HepG2 (cell line): Measurements from ENCODE around the gene GSTA1. TPM values are rescaled to one million over a fixed set of nuclear protein-coding genes. Genes with fewer than 3 reads are reported as not detected.
"Not testable (repeated sequence)": the region's sequence is repeated elsewhere in the genome, so short reads cannot be mapped to it uniquely, and the experiment has no call there.

Experiments
- ATAC-seq: fragments of 200-7000 bp; cut with Tn5 transposase; 3 replicates; pipeline ENCODE4 v1.9.1; 2020; ENCODE audit warnings: mild to moderate bottlenecking, moderate library complexity
- BruUV-seq: library from RNA; stranded (reverse); fragments of 400-500 nt; replicated peaks from 2 replicates; lab custom pipeline; 2021; lab: Mats Ljungman, UMichigan
- CTCF ChIA-PET: fragments of 300-600 bp; formaldehyde crosslinking; extraction: SDS; loops from one replicate; lab custom pipeline; 2021; ENCODE audit warnings: low total read pairs, inconsistent platforms, low intra/inter-chr PET ratio; lab: Yijun Ruan, JAX
- POLR2A ChIA-PET: fragments of 350-600 bp; sonication (Branson Sonifier 250); formaldehyde crosslinking; loops from one replicate; lab custom pipeline; 2020; ENCODE audit warnings: antibody characterized with exemption, inconsistent platforms; lab: Yijun Ruan, JAX
- DNase-seq: peaks from one replicate; pipeline ENCODE4 v3.0.0-alpha.2; 2015; ENCODE audit warnings: low spot score
- FAIRE-seq: peaks from 3 replicates; lab custom pipeline; 2011; peaks lifted over from hg19 to GRCh38; lab: Jason Lieb, UNC
- H2AFZ ChIP-seq: one replicate; pipeline ENCODE4 v1.6.1; 2011; ENCODE audit warnings: low read length, inconsistent platforms
- H3K27ac ChIP-seq: fragments of 300-600 bp; 3 replicates; pipeline ENCODE4 v1.8.0; 2011; ENCODE audit warnings: mixed run types, mild to moderate bottlenecking, mixed read lengths, low read length, inconsistent platforms; ENCODE audit not compliant: insufficient read depth; ENCODE audit errors: extremely low read length
- H3K27me3 ChIP-seq, 2 experiments: fragments of 200-600 bp in 1 of 2; 2 replicates in 1 of 2; 3 replicates in 1 of 2; pipeline versions ENCODE4 v1.6.0 to v1.8.0; 2011; ENCODE audit warnings: low read length in 2 of 2, mild to moderate bottlenecking in 2 of 2, moderate library complexity in 2 of 2, inconsistent platforms in 1 of 2; ENCODE audit not compliant: insufficient read depth in 2 of 2, control insufficient read depth in 1 of 2
- H3K36me3 ChIP-seq, 2 experiments: fragments of 200-600 bp in 1 of 2; replicated peaks in 1 of 2; 2 replicates in 1 of 2; 3 replicates in 1 of 2; pipeline versions ENCODE4 v1.5.1 to v1.8.0; 2011; ENCODE audit warnings: low read length in 2 of 2, inconsistent platforms in 1 of 2; ENCODE audit not compliant: insufficient read depth in 2 of 2, control insufficient read depth in 1 of 2
- H3K4me1 ChIP-seq: 2 replicates; pipeline ENCODE4 v1.5.1; 2012; ENCODE audit warnings: low read length, inconsistent platforms; ENCODE audit not compliant: insufficient read depth
- H3K4me2 ChIP-seq: 2 replicates; pipeline ENCODE4 v1.6.0; 2011; ENCODE audit warnings: low read depth, low read length, inconsistent platforms
- H3K4me3 ChIP-seq, 3 experiments: fragments of 200-600 bp in 1 of 3; sonication (generic), shearing (Covaris generic) in 1 of 3; replicated peaks in 1 of 3; 2 replicates each; pipeline ENCODE4 v1.5.1; 2011 to 2016; ENCODE audit warnings: low read length in 3 of 3, inconsistent platforms in 2 of 3, low read depth in 2 of 3, mild to moderate bottlenecking in 2 of 3, control low read depth in 1 of 3, mixed read lengths in 1 of 3; ENCODE audit not compliant: insufficient read depth in 1 of 3
- H3K79me2 ChIP-seq: one replicate; pipeline ENCODE4 v1.6.1; 2011; ENCODE audit warnings: low read length, inconsistent platforms; ENCODE audit not compliant: insufficient read depth
- H3K9ac ChIP-seq: 2 replicates; pipeline ENCODE4 v1.6.0; 2011; ENCODE audit warnings: mild to moderate bottlenecking, low read depth, low read length, inconsistent platforms; ENCODE audit not compliant: insufficient read depth
- H3K9me3 ChIP-seq: 2 replicates; pipeline ENCODE4 v1.5.1; 2012; ENCODE audit warnings: mild to moderate bottlenecking, low read length
- H4K20me1 ChIP-seq: 2 replicates; pipeline ENCODE4 v1.6.0; 2011; ENCODE audit warnings: inconsistent platforms, mild to moderate bottlenecking, low read length, moderate library complexity; ENCODE audit not compliant: insufficient read depth
- PAXIP1 ChIP-seq: sonication (generic); formaldehyde crosslinking; conservative IDR thresholded peaks from 2 replicates; pipeline ENCODE4 v1.4.0; 2020; ENCODE audit warnings: mild to moderate bottlenecking, missing genetic modification reagents, moderate library complexity
- SOX13 ChIP-seq, 3 experiments: fragments of 450-650 bp in 1 of 3; sonication (generic) in 1 of 3; formaldehyde crosslinking in 1 of 3; IDR thresholded peaks in 2 of 3; conservative IDR thresholded peaks in 1 of 3; 2 replicates each; pipeline versions ENCODE4 v1.5.0 to v1.6.1; 2016 to 2020; ENCODE audit warnings: antibody characterized with exemption in 1 of 3, mild to moderate bottlenecking in 1 of 3, missing compliant biosample characterization in 1 of 3, missing genetic modification reagents in 1 of 3, moderate library complexity in 1 of 3
- SP5 ChIP-seq: IDR thresholded peaks from 2 replicates; pipeline ENCODE4 v1.6.1; 2016; ENCODE audit warnings: low read depth, borderline replicate concordance
- ZFP91 ChIP-seq: sonication (generic); formaldehyde crosslinking; IDR thresholded peaks from 2 replicates; pipeline ENCODE4 v1.9.0; 2022; ENCODE audit warnings: missing genetic modification reagents, mild to moderate bottlenecking, borderline replicate concordance
- ZNF687 ChIP-seq: sonication (generic); formaldehyde crosslinking; IDR thresholded peaks from 2 replicates; pipeline ENCODE4 v1.5.1; 2020; ENCODE audit warnings: mild to moderate bottlenecking, missing genetic modification reagents, moderate library complexity
- ZNF883 ChIP-seq: sonication (generic); formaldehyde crosslinking; IDR thresholded peaks from 2 replicates; pipeline ENCODE4 v1.5.1; 2020; ENCODE audit warnings: mild to moderate bottlenecking, missing genetic modification reagents; ENCODE audit errors: not compliant biosample characterization
- WGBS: methylation state at CpG from one replicate; pipeline ENCODE4 v1.1.6; 2017; ENCODE audit warnings: low lambda C conversion rate; 5-methylcytosine and 5-hydroxymethylcytosine counted together
- in situ Hi-C: cut with HindIII; loops from 2 replicates; pipeline ENCODE4 v1.10.0; 2017; ENCODE audit warnings: low pct_unique_long_range_greater_than_20kb; ENCODE audit not compliant: extremely low pct_ligation_motif_present
- intact Hi-C: fragments of 100-400 bp; cut with micrococcal nuclease; formaldehyde crosslinking; loops from one replicate; pipeline ENCODE4 v1.10.0; 2022; ENCODE audit not compliant: unreplicated experiment
- polyA plus RNA-seq, 8 experiments: library from polyadenylated mRNA; depleted of rRNA in 3 of 8; stranded (reverse) in 7 of 8; unstranded in 1 of 8; fragments of >200 nt; fragmentation: Illumina TruSeq in 4 of 8; extraction: Trizol in 4 of 8; gene quantifications; 2 replicates each; pipeline versions ENCODE4 v1.2.1 to v1.2.3, GENCODE V29; 2011 to 2016; ENCODE audit warnings: low read depth in 4 of 8, missing spikeins in 1 of 8, mixed read lengths in 1 of 8; ENCODE audit not compliant: insufficient read depth in 1 of 8
- total RNA-seq, 5 experiments: library from RNA; depleted of rRNA; stranded (reverse); fragments of >200 nt; fragmentation: Illumina TruSeq; extraction: Trizol; gene quantifications; 2 replicates each; pipeline ENCODE4 v1.2.3, GENCODE V29; 2016; ENCODE audit warnings: low read depth in 1 of 5

The GSTA1 gene
- total and polyA plus RNA-seq, 2 of the 13 experiments (the other 11 are each of a cell fraction or from before 2014, with no cell fraction given), result 6.2 to 282 TPM

- TF ChIP-seq SP5 (CRISPR knock-in tag) (0 out of 2 replicates have a peak, but pooled peaks have one; percentile 10), PAXIP1 (CRISPR knock-in tag) (peak; percentile 33; the same call in 1 of the 2 replicates), SOX13 (CRISPR knock-in tag; conservative IDR thresholded peaks at IDR 0.05 in 1 of 2, IDR thresholded peaks at IDR 0.05 in 1 of 2) (0 out of 4 replicates have a peak, but pooled peaks of 1 of the 2 experiments have one; percentile 67)
- TF ChIP-seq SOX13 (IDR thresholded peaks at IDR 0.05), result not testable (repeated sequence)
Measured at GRCh38 chr6:52825900-52826459, 22.4 kb upstream of the GSTA1 start (continued).

- BruUV-seq, intact Hi-C loops, H3K36me3 ChIP-seq, H2AFZ ChIP-seq, H3K4me3 ChIP-seq, H3K9ac ChIP-seq, H3K27me3 ChIP-seq, ATAC-seq: not testable (repeated sequence)
- WGBS, result 95% methylated on average over 20 of the region's 25 CpGs
- 0 out of 2 replicates have a peak, but pooled peaks have one; percentile 1 for TF ChIP-seq ZFP91 (CRISPR knock-in tag)
- TF ChIP-seq ZNF687, result peak; percentile 13; the same call in 1 of the 2 replicates
- TF ChIP-seq ZNF883 (CRISPR knock-in tag), result peak; percentile 23
- TF ChIP-seq, all 625 proteins: peak for 3; not testable (repeated sequence) for 622
- H3K27ac ChIP-seq, DNase-seq, FAIRE-seq, H3K4me2 ChIP-seq, POLR2A ChIA-PET, CTCF ChIA-PET, H3K79me2 ChIP-seq, H4K20me1 ChIP-seq, H3K9me3 ChIP-seq: not testable (repeated sequence)
- H3K4me1 ChIP-seq, result peaks cover 37% of the 10 kb centered on the region
- in situ Hi-C loops, result loop anchor here (5.0 kb wide), 1 partner anchor 38 kb away; no protein-coding TSS in a partner anchor
Measured at GRCh38 chr6:52825270-52825793, 21.7 kb upstream of the GSTA1 start.
